Esophagus (tissue), 2 donors: ENCODE results near the gene SCO2. TPM values are rescaled to one million over a fixed set of nuclear protein-coding genes. Genes with fewer than 3 reads are reported as not detected.
A peak's percentile ranks its signal among the peaks of the same experiment; 100 is the strongest.

Experiments
- H3K27ac ChIP-seq, 2 donors: one replicate each; pipeline ENCODE4 v1.5.1; 2013; ENCODE audit warnings: low read depth in 2 of 2, mild to moderate bottlenecking in 2 of 2, inconsistent platforms in 1 of 2, low read length in 1 of 2, moderate library complexity in 1 of 2
- H3K27me3 ChIP-seq, 2 donors: one replicate each; pipeline ENCODE4 v1.6.1; 2013; ENCODE audit warnings: low read length in 2 of 2, control low read depth in 1 of 2, mild to moderate bottlenecking in 1 of 2; ENCODE audit not compliant: insufficient read depth in 2 of 2, control insufficient read depth in 1 of 2
- H3K36me3 ChIP-seq, 2 donors: one replicate each; pipeline ENCODE4 v1.6.1; 2013; ENCODE audit warnings: low read length in 1 of 2; ENCODE audit not compliant: control insufficient read depth in 2 of 2, insufficient read depth in 2 of 2
- H3K4me1 ChIP-seq, 2 donors: one replicate each; pipeline ENCODE4 v1.6.1; 2013; ENCODE audit warnings: low read length in 1 of 2; ENCODE audit not compliant: control insufficient read depth in 2 of 2, insufficient read depth in 2 of 2
- H3K4me3 ChIP-seq, 2 donors: one replicate each; pipeline ENCODE4 v1.5.1; 2013; ENCODE audit warnings: low read length in 2 of 2, mild to moderate bottlenecking in 2 of 2, low read depth in 1 of 2, moderate library complexity in 1 of 2
- H3K9me3 ChIP-seq, 2 donors: one replicate each; pipeline ENCODE4 v1.6.1; 2013; ENCODE audit warnings: mild to moderate bottlenecking in 2 of 2, low read depth in 1 of 2, low read length in 1 of 2, moderate library complexity in 1 of 2; ENCODE audit not compliant: control insufficient read depth in 2 of 2, insufficient read depth in 1 of 2
- WGBS, 2 donors: extraction: QIAGEN DNeasy Blood & Tissue Kit; methylation state at CpG; one replicate each; pipeline ENCODE4 v1.1.7; 2013; 5-methylcytosine and 5-hydroxymethylcytosine counted together
- polyA plus RNA-seq, 2 donors: library from polyadenylated mRNA; stranded (reverse); fragments of 200-250 nt; gene quantifications; one replicate each; pipeline ENCODE4 v1.2.3, GENCODE V29; 2013
- donor health status: healthy with polysubstance abuse.
- donor health status: Bipolar disorder and iron deficiency.

SCO2 gene
- polyA plus RNA-seq, 2 donors = 0.61 to 3.2 TPM

- peak overlapping the region in 1 of 2 donors; percentile 9 for H3K27ac ChIP-seq
- 71 to 73% methylated on average over 7 of the region's 7 CpGs for WGBS, 2 donors
- no peaks in the 10 kb centered on the region for H3K9me3 ChIP-seq
- H3K36me3 ChIP-seq = peaks cover 0 to 34% of the 10 kb centered on the region in 2 donors
- H3K4me3 ChIP-seq = no peak overlapping the region
- no peaks in the 10 kb centered on the region for H3K27me3 ChIP-seq
- H3K4me1 ChIP-seq = peaks cover under 1 to 5% of the 10 kb centered on the region in 2 donors
Observed at GRCh38 chr22:50568626-50569025, 43.2 kb upstream of the SCO2 start.

GRCh38 chr22:50567721-50568252, 42.4 kb upstream of the SCO2 start:
- H3K36me3 ChIP-seq = peaks cover 0 to 27% of the 10 kb centered on the region in 2 donors
- H3K9me3 ChIP-seq = no peaks in the 10 kb centered on the region
- no peaks in the 10 kb centered on the region for H3K27me3 ChIP-seq
- WGBS, 2 donors = 83 to 88% methylated on average over 7 of the region's 7 CpGs
- no peak overlapping the region for H3K4me3 ChIP-seq
- peak overlapping the region in 1 of 2 donors; percentile 32 for H3K27ac ChIP-seq
- H3K4me1 ChIP-seq = peaks cover 3 to 5% of the 10 kb centered on the region in 2 donors

- 88 to 92% methylated on average over 11 of the region's 11 CpGs for WGBS, 2 donors
- Histone ChIP-seq H3K36me3 (peaks cover 0 to 3% of the 10 kb centered on the region in 2 donors), H3K27ac (no peak overlapping the region), H3K9me3 (no peaks in the 10 kb centered on the region), H3K27me3 (no peaks in the 10 kb centered on the region), H3K4me3 (no peak overlapping the region), H3K4me1 (peaks cover 2 to 3% of the 10 kb centered on the region in 2 donors)
Observed at GRCh38 chr22:50564289-50564688, 38.9 kb upstream of the SCO2 start.

GRCh38 chr22:50563413-50564160, 38.2 kb upstream of the SCO2 start:
- H3K27me3 ChIP-seq = no peaks in the 10 kb centered on the region
- H3K36me3 ChIP-seq = no peaks in the 10 kb centered on the region
- H3K27ac ChIP-seq = peak overlapping the region; percentile 65 to 85
- 13 to 18% methylated on average over 17 of the region's 17 CpGs for WGBS, 2 donors
- peak overlapping the region; percentile 55 to 63 for H3K4me3 ChIP-seq
- no peaks in the 10 kb centered on the region for H3K9me3 ChIP-seq
- peaks cover 1 to 3% of the 10 kb centered on the region in 2 donors for H3K4me1 ChIP-seq

- H3K27ac ChIP-seq = peak within 1 kb of the TSS; percentile 65 to 85
- H3K4me1 ChIP-seq = peaks cover 0 to 3% of the 10 kb centered on the region in 2 donors
- no peaks in the 10 kb centered on the region for H3K9me3 ChIP-seq
- peak within 1 kb of the TSS; percentile 55 to 63 for H3K4me3 ChIP-seq
- 2 to 7% methylated on average over 36 to 61 of the region's 61 CpGs for WGBS, 2 donors
- no peaks in the 10 kb centered on the region for H3K27me3 ChIP-seq
- H3K36me3 ChIP-seq = no peaks in the 10 kb centered on the region
Observed at GRCh38 chr22:50562523-50563412, 37.4 kb upstream of the SCO2 start, which contains the start of gene SYCE3. Gene SYCE3, minus strand, starts transcription at chr22:50562919. Its CDS starts 6,514 bp downstream, at chr22:50556405.

GRCh38 chr22:50561401-50562358, 36.3 kb upstream of the SCO2 start:
- Histone ChIP-seq H3K4me3 (no peak overlapping the region), H3K27me3 (no peaks in the 10 kb centered on the region), H3K36me3 (no peaks in the 10 kb centered on the region), H3K4me1 (peaks cover 0 to 3% of the 10 kb centered on the region in 2 donors), H3K27ac (peak overlapping the region; percentile 0 to 53), H3K9me3 (no peaks in the 10 kb centered on the region)
- 76% methylated on average over 26 to 30 of the region's 34 CpGs for WGBS, 2 donors

GRCh38 chr22:50560034-50560433, 34.6 kb upstream of the SCO2 start:
- H3K27ac ChIP-seq = no peak overlapping the region
- WGBS, 2 donors = 50 to 59% methylated on average over 3 of the region's 3 CpGs
- H3K27me3 ChIP-seq = no peaks in the 10 kb centered on the region
- no peaks in the 10 kb centered on the region for H3K36me3 ChIP-seq
- H3K4me1 ChIP-seq = peaks cover 0 to 3% of the 10 kb centered on the region in 2 donors
- no peak overlapping the region for H3K4me3 ChIP-seq
- H3K9me3 ChIP-seq = no peaks in the 10 kb centered on the region

GRCh38 chr22:50556703-50557102, 31.3 kb upstream of the SCO2 start:
- H3K27me3 ChIP-seq = no peaks in the 10 kb centered on the region
- 84 to 89% methylated on average over 5 of the region's 5 CpGs for WGBS, 2 donors

More at GRCh38 chr22:50556703-50557102, 31.3 kb upstream of the SCO2 start:
- H3K4me3 ChIP-seq = no peak overlapping the region
- H3K27ac ChIP-seq = no peak overlapping the region
- H3K36me3 ChIP-seq = no peaks in the 10 kb centered on the region
- no peaks in the 10 kb centered on the region for H3K9me3 ChIP-seq
- no peaks in the 10 kb centered on the region for H3K4me1 ChIP-seq
